NCI-H526 (cell line): Measurements from ENCODE around the gene ECT2L.

Experiments used
- DNase-seq, 2 experiments: peaks; one replicate each; lab custom pipeline; 2025; lab: John Stamatoyannopoulos, UW

ECT2L gene, protein sequence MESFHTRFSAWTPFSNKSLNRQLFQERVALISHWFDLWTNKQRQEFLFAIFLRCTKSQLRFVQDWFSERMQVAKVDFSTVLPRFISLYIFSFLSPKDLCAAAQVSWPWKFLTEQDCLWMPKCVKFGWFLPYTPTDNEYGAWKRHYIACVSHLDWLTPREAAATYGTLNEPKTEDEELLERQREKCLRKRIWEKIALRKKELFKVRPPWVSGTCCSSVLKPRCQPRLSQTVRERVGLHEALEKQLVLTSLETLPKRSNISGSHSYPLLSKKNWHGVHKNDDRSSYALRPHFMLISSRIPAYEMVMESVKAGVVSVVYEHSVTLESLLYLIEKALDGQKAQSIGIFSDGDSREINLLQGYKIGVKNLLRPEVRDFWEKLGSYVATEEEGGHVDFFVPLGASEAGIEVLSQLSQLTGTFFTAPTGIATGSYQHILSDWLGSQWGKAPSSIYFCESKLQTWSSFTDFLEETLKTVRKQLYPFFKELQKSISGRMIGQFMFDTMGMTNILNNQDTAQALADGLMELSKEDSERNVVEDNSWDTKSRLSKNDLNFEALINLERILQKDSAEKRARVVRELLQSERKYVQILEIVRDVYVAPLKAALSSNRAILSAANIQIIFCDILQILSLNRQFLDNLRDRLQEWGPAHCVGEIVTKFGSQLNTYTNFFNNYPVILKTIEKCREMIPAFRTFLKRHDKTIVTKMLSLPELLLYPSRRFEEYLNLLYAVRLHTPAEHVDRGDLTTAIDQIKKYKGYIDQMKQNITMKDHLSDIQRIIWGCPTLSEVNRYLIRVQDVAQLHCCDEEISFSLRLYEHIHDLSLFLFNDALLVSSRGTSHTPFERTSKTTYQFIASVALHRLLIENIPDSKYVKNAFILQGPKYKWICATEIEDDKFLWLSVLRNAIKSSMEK

DNA sequence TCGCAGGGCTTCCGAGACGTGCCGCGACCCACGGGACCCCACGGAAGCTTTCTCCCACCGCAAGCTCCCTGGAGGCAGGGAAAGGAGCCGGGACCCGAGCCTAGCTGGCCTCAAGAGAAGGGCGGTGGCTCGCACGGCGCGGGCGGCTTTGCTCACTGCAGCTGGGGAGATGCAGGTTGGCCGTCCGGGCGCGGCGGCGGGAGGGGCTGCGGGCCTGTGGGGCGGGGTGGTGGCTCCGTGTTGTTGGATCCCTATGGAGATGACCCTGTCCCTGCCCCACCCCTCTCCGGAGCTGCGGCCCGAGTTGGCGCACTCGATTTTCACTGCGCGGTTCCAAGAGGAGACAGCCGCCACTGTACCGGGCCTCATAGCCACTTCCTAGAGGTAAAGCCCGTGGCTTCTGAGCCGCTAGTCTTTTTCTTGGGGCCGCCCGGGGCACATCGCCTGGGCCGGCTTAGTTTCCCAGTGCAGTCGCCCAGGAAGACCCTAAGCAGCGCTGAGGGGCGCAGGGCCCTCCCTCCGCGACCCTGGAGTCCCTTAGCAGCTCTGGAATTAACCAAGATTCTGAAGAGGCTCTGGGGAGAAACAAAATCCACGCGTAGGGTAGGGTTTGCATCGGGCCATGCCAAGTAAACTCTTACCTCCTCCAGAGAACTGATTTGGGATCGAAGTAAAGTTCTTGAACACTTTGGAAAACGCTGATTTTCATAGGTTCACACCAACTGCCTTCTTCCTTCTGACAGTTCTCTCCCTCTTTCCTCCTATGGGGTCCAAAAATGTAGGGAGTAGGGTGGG is at the start of gene ECT2L:
Gene ECT2L, plus strand, starts transcription at position 279 of the 795 bp plus-strand sequence. CDS start 17,188 bp downstream, outside the sequence.
- DNase-seq = peak in 1 of 2 experiments; percentile 55

DNA sequence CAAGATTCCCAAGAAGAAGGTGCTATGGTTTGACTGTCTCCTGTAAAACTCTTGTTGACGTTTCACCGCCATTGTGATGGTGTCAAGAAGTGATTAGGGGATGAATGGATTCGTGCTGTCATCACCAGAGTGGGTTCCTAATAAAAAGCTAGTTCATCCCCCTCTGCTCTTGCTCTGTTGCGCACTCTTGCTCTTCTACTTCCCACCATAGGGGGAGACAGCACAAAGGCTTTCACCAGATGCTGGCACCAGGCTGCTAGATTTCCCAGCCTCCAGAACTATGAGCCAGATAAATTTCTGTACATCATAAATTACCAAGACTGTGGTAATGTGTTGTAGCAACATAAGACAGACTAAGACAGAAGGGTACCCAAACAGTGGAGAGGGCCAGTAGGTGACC is 43.9 kb upstream of the ECT2L start:
- DNase-seq = peak; percentile 46 to 60

DNA sequence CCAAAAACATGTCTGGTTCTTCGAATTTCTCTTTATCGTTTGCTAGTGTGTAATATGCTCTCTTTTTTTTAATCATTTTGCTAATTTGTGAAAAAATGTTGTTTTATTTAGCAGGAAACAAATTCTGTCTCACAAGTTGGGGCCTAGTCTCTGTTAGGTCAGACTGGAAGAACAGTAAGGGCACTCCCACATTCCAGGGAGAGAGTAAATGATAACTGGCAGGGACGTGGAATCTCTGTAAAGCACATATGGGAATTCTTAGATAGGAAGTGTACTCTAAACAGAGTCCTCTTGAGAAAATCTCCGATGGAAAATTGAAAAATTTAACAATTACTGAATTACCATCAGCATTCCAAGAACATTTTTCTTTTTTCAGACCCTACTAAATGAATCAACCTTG is 38.8 kb upstream of the ECT2L start:
- no peak for DNase-seq

DNA sequence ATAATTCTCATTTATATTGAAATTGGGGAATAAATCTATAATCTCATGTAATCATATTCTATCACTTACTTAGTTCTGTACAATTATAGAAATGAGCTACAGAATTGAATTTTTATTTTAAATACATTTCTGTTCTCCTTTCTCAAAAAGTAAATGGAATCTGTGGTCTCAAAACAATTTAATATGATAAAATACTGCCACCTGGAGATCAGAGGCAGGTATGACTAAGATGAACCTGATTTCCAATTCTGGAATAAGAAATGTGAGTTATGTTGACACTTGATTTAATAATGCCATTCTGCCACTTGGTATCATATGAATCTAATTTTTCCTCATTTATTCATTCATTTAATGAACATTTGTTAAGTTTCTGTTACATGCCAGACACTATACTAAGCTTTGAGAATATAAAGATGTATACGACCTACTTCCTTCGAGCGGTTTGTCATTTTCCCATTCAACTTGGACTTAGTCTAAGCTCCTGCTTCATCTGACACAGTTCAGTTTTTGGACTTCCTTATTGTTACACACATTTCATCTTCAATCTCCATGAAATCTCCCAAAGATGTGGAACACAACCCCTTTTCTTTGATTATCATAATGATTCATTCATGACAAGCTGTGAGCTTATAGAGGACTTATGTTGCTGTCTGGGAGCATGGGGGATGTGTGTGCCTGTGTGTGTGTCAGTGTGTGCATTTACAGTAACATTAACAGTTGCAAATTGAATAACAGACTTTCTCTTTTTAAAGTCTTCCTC is 29.8 kb upstream of the ECT2L start:
- DNase-seq = peak in 1 of 2 experiments; percentile 56

DNA sequence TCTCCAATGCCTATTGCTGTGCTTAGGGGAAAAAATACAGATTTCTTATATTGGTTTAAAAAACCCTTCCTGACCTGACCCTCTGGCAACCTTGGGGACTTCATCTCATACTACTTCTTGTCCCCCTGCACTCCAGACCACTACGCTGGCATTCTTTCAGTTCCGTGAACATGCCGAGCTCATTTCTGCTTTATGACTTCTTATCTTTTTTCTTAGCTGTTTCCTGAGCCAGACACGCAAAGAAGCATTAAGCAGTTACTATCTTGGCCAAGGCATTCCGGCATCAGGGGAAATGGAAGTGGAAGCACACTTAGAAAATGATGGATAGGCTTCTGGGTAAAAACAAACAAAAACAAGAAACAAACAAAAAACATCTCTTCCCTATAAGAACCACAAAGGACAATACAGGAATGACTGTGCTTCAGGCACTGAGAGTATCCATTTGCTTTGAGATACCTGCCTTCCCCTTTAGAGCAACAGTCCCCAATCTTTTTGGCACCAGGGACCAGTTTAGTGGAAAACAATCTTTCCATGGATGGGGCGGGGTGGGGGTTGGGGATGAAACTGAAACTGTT is 26.7 kb upstream of the ECT2L start:
- DNase-seq = no peak

DNA sequence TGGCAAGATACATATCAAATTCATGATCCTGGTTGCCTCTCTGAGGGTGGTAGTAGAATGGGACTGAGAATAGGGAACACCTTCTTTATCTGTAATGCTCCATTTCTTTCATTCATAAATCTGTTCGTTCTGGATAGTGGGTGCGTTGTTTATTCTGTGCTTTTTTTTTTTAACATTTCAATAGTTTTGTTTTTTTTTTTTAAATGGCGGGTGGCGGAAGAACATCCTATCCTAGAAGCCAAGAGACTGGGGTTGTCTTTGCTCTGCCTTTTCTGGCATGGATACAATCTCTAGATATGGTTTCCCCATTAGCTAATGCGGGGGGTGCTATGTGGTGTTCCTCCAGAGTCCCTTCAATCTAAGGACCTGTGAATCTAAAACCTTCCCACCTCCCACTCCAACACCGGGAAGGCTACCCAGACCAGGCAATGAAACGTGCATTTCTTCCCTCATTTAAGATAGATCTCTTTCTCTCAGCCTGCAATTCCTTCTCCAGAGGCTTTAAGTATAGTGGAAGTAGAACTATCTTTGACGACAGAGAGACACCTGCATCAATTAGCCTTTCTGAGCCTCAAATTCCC is 23.2 kb upstream of the ECT2L start:
- DNase-seq = peak in 1 of 2 experiments; percentile 22

DNA sequence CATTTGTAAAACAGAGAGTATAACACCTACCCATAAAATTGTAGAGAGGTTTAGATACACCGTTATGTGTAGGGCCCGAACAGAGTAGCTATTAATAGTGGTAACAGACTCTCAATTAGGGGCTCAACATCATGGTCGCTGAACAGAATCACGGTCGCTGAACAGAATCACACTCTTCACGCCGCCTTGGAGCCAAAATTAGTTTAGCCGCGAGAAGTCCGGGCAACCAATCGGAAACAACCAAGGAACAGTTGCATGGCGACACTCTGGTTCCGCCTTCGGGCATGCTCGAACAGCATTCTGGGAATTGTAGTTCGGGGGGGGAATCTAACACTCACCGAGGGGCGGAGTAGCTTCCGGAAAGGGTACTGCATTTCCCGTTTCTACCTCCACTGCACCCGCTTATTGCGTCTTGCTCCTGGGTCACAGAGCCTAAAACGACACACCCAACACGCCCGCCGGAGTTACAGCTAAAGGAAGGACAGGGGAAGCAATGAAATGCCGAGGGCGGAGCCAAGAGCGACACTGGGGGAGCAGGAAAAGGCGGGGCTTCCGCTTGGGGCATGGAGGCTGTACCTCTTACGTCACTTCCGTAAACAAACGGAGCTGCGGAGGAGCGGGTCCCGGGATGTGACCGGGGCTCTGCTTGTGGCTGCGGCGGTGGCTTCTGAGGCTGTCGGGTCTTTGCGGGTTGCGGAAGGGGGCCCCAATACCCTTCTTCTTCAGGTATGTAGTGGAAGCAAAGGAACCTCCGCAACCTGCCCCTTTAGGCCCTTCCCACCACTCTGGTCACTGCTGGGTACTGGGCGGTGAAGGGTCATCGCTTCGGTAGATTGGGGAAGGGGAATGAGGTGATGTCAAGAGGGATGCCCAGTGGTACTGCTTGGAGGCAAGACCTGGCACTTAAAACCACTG is 22.5 kb upstream of the ECT2L start, which contains the start of gene CCDC28A:
Gene CCDC28A, plus strand, starts transcription at position 593 of the 915 bp plus-strand sequence. CDS start 2,352 bp downstream, outside the sequence.
- DNase-seq = peak; percentile 98

DNA sequence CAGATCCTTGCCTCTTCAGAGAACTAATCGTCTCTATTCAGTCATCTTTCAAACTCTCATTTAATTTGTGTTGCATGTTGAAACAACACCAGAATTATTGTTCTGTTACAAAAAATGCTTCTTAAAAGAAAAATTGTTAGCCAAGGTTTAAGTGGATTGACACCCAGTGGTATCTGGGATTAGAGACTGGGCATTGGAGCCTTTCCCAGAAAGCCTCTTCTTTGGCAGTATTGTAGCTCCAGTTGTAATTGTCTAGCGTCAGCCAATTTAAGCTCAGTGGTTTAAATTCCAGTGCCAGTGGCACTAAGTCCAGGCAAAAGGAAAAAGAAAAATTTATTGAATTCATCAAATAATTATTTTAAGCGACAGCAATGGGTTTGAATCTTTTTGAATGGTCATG is 21.5 kb upstream of the ECT2L start:
- no peak for DNase-seq

DNA sequence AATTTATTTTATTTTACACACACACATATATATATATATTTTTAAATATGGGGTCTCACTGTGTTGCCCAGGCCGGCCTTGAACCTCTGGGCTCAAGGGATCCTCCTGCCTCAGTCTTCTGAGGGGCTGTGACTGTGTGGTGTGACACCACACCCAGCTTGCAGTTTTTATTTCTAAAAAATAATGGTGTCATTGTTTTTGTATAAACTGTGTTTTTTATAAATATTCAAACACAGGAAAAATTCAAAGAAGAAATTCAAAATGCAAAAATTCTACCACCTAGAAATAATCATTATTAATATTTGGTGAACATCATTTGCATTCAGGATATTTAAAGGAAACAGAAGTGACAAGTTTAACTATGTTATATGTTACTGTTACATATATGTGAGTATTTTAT is 19.2 kb upstream of the ECT2L start:
- no peak for DNase-seq

DNA sequence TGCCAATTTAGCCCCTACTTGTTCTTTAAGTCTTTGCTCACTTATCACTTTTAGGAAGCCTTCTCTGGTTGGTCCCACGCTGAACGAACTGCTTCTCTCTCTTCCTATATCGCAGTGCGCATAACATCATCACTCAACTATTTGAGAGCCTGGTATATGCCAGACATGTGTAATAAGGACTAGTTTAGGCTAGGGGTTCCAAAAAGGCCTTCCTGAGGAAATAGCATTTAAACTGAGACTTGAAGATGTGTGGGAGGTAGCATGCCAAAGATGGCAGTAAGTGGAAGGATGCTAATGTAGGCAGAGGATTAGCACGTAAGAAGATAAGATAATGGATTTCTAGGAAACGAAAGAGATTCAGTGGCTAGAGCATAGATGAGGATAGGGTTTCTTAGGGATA is 17.6 kb upstream of the ECT2L start:
- DNase-seq = no peak

DNA sequence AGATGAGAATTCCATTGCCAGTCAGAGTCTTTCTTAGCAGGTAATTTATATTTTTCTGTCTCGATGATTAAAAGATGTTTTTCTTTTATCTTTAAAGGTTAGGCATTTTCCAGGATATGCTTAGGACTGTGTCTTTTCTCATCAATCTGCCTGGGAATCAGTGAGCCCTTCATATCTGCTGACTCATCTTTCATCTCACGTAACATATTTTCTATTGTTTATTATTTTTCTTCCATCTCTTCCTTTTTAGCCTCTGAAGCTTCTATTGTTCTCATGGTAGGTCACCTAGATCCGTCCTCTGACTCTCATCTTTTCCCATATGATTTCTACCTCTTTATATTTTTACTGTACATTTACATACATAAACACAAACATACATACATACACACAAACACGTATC is 13.6 kb upstream of the ECT2L start:
- DNase-seq = no peak

DNA sequence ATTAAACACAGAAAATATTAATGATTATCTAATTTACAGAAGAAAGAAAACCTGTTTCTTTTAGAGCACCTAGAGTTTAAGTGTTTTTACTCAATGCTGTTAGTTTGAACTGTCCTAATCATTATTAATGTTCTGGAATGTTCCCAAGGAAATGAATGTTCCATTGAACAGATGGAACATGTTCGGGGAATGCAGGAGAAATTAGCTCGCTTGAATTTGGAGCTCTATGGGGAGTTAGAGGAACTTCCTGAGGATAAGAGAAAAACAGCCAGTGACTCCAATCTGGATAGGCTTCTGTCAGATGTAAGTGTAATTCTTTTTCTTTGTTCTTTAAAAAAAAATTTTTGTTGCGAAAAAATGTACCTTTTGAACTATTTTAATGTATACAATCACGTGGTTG is 10.8 kb upstream of the ECT2L start:
- DNase-seq = no peak

DNA sequence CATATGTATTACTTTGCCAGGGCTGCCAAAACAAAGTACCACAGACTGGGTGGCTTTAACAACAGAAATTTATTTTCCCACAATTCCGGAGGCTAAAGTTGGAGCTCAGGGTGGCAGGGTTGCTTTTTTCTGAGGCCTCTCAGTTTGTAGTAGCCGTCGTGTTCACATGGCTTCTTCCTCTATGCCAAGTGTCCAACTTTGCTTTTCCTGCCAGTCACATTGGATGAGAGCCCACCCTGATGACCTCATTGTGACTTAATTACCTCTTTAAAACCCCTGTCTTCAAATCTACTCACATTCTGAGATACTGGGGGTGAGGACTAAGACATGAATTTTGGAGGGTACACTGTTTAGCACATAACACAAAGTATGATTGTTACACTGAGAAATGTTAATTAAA is 9.9 kb upstream of the ECT2L start:
- DNase-seq = no peak

DNA sequence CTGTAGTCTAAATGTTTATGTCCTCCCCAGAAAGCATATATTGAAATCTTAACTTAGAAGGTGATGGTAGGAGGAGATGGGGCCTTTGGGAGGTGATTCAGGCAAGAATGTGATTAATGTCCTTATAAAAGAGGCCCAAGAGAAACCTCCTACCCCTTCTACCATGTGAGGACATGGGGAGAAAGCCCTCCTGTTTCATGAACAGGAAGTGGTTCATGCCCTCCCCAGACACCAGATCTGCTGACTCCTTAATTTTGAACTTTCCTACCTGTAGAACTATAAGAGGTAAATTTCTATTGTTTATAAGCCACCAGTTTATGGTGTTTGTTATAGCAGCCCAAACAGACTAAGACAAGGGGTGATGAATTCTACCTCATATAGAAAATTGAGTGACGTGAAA is 8.7 kb upstream of the ECT2L start:
- DNase-seq = no peak

DNA sequence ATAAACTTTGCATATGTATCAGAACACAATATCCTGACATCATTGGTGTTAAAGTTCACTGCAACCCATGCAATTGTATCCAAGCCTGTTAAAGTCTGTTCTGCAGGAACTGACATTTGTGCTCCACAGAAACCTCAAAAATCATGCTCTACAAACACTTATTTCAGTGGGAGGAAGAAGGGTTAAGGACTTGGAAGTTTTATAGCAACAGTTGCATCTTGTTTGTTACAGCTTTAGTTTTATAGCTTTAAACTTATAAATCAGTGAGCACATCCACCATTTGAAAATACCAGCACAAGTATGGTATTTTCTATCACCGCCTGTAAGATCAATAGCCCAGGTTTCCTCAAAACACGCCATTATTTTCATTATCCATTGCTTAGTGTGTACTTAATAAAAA is 884 bp downstream of the ECT2L start:
- DNase-seq = no peak

DNA sequence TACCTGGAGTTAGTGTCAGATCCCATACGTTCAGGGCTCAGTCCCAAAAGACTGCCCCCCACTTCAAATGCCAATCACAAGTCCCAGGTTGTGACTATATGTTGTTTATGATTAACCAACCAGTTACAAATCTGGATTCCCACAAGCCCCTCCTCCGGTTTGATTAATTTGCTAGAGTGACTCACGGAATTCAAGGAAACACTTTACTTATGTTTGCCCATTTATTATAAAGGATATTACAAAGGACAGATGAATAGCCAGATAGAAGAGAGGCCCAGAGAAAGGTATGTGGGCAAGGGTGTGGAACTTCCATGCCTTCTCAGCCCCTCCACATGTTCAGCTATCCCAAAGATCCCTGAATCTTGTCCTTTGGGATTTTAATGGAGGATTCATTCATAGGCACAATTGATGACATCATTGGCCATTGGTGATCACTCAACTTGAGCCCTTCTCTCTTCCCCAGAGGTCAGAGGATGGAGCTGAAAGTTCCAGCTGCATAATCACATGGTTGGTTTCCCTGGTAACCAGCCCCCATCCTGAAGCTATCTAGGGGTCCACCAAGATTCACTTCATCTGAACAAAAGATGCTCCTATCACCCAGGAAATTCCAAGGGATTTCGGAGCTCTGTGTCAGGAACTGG is 2.0 kb downstream of the ECT2L start:
- DNase-seq = no peak

DNA sequence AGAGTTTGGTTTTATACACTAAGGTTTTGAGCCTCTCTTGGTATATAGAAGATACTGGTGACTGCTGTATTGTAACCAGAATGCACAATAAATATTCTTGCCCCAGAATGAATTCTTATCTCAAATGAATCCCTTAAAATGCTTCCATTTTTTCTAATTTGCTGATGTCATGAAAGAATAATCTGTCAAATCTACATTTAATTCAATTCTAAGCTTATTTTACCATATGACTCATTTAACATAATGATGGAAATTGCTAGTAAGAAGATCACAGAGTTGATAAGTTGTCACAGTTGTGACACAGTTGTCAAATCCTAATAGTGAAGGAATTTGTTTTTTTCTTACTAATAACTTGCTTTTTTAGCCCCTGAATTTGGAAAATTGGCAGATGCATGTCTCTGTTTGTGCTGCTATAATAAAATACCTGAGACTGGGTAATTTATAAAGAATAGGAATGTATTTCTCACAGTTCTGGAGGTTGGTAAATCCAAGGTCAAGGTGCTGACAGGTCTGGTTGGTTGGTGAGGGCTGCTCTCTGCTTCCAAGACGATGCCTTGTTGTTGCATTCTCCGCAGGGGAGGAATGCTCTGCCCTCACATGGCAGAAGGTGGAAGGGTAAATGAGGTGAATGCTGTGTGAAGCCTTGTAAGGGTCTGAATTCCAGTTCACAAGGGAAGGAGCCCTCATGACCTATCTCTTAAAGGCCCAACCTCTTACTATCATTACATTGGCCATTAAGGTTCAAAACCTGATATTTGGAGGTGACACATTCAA is 4.7 kb downstream of the ECT2L start:
- DNase-seq = no peak

DNA sequence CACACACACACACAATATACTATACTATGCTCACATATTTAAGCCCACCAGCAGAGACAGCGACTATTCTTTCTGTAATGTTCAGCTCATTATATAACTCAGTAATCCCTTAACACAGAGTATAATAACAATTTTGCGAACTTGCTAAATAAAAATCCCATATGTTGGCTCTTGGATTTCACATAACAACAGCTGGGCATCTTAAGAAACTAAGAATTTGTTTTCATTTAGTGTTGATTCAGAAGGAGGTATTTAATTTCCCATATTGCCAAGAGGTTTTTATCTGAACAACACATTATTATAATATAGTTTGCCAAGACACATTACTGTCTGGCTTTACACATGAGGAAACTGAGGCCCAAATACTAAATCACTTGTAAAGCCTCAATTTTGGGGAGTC is 7.4 kb downstream of the ECT2L start:
- no peak for DNase-seq
